Measurements from ENCODE around the gene IDH2. TPM values are rescaled to one million over a fixed set of nuclear protein-coding genes. Genes with fewer than 3 reads are reported as not detected.

The IDH2 gene
- total RNA-seq, 1 experiment from 2014 or later, result 94.1 TPM

DNA sequence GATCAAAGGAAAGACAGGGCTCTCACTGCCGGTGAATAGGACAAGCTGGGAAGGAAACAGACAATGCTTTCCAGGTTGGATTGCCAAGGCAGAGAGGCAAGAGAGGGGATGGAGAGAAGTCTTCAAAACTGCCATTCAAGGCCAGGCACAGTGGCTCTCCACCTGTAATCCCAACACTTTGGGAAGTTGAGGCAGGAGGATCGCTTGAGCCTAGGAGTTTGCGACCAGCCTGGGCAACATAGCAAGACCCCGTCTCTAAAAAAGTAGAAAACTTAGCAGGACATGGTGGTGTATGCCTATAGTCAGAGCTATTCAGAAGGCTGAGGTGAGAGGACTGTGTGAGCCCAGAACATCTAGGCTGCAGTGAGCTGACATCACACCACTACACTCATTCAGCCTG is 43.5 kb upstream of the IDH2 start:
- POLR2A ChIA-PET (ENCODE audit: unreplicated experiment), result no interaction called here

DNA sequence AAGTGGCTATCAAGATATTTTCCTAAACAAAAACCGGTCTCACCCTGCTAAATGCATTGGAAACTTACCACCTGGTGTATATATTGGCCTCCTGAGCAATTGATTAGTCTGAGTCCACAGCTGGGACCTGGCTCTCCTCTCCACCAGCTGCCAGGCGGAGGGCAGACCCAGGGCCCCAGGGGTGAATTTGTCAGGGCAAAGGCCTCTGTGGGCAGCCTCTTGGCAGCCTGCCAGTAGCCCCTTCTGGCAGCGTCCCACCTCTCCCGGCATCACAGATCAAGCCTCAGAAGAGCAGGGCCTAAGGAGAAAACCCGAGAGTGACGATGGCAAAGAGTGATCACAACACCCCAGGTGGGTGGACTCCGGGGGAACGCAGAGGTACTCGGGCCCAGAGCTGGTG is 43.0 kb upstream of the IDH2 start:
- no TSS peak for BruUV-seq (replicated peaks)

More for the DNA sequence above, 43.5 kb upstream of the IDH2 start:
- H3K4me2 ChIP-seq (ENCODE audit: low read length), result no peak overlapping the region
- H3F3A ChIP-seq (ENCODE audit: low read length, unreplicated experiment), result no peaks in the 10 kb centered on the region
- H2AFZ ChIP-seq (ENCODE audit: low read length), result no peak overlapping the region
- ATAC-seq, result no peak
- no peaks in the 10 kb centered on the region for H3K27me3 ChIP-seq (ENCODE audit: low read length)
- intact Hi-C loops (cut with micrococcal nuclease), result no loop called here
- H3K9me3 ChIP-seq (ENCODE audit: low read length), result no peaks in the 10 kb centered on the region
- H3K36me3 ChIP-seq (ENCODE audit: low read depth, low read length), result no peaks in the 10 kb centered on the region
- TF ChIP-seq EZH2phosphoT487 (IDR thresholded peaks at IDR 0.05; ENCODE audit: borderline replicate concordance, low read length), result no peak
- TF ChIP-seq, protein P1, sequence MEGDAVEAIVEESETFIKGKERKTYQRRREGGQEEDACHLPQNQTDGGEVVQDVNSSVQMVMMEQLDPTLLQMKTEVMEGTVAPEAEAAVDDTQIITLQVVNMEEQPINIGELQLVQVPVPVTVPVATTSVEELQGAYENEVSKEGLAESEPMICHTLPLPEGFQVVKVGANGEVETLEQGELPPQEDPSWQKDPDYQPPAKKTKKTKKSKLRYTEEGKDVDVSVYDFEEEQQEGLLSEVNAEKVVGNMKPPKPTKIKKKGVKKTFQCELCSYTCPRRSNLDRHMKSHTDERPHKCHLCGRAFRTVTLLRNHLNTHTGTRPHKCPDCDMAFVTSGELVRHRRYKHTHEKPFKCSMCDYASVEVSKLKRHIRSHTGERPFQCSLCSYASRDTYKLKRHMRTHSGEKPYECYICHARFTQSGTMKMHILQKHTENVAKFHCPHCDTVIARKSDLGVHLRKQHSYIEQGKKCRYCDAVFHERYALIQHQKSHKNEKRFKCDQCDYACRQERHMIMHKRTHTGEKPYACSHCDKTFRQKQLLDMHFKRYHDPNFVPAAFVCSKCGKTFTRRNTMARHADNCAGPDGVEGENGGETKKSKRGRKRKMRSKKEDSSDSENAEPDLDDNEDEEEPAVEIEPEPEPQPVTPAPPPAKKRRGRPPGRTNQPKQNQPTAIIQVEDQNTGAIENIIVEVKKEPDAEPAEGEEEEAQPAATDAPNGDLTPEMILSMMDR (conservative IDR thresholded peaks at IDR 0.05; ENCODE audit: low read depth, low read length), result no peak
- no peak for TF ChIP-seq EZH2 (IDR thresholded peaks at IDR 0.05; ENCODE audit: low read length, unreplicated experiment)
- H3K79me2 ChIP-seq (ENCODE audit: low read length), result no peaks in the 10 kb centered on the region
- no peaks in the 10 kb centered on the region for H3K9me2 ChIP-seq (replicated peaks; ENCODE audit: low read length)
- no peak overlapping the region for H3K9ac ChIP-seq (ENCODE audit: low read length)
- CTCF ChIA-PET, result no interaction called here
- no peaks in the 10 kb centered on the region for H4K20me1 ChIP-seq (ENCODE audit: low read length)
- DNase-seq, result no peak
- H3K4me3 ChIP-seq (ENCODE audit: low read length), result no peak overlapping the region
- H3K4me1 ChIP-seq (ENCODE audit: insufficient read depth, low read length), result peaks cover 24% of the 10 kb centered on the region
- no TSS peak for BruUV-seq (replicated peaks)
- H3K27ac ChIP-seq (ENCODE audit: low read length), result no peak overlapping the region

DNA sequence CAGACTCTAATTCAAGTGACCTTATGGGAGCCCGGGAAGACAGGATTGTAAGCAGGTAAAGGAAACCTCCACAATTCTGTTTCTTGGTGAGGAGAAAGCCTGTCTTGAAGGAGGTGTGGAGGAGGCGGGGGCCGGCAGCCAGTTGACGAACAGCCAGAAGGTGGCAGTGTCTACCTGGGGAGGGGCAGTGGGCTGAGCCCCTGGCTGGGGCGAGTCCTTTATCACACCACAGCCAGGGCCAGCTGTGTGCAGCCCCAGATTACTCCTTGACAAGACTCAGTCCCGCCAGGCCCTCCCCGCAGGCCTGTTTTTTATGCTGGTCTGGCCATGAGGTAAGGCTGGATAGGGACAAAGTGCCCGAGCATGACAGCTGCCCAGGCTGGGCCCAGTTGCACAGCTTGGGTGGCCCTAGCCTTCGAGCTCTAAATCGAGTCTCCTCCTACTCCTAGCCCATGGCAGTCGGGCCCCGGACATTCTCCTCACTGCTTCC is 40.9 kb upstream of the IDH2 start:
- Histone ChIP-seq H3K79me2 (ENCODE audit: low read length) (no peaks in the 10 kb centered on the region), H3F3A (ENCODE audit: low read length, unreplicated experiment) (no peaks in the 10 kb centered on the region), H3K9ac (ENCODE audit: low read length) (peak overlapping the region; percentile 16; the same call in 1 of the 2 replicates), H2AFZ (ENCODE audit: low read length) (peak overlapping the region; percentile 62), H3K36me3 (ENCODE audit: low read depth, low read length) (no peaks in the 10 kb centered on the region), H3K27ac (ENCODE audit: low read length) (peak overlapping the region; percentile 4; the same call in 1 of the 2 replicates), H4K20me1 (ENCODE audit: low read length) (no peaks in the 10 kb centered on the region), H3K27me3 (ENCODE audit: low read length) (no peaks in the 10 kb centered on the region), H3K4me3 (ENCODE audit: low read length) (no peak overlapping the region), H3K9me2 (replicated peaks; ENCODE audit: low read length) (no peaks in the 10 kb centered on the region), H3K9me3 (ENCODE audit: low read length) (no peaks in the 10 kb centered on the region), H3K4me1 (ENCODE audit: insufficient read depth, low read length) (peaks cover 13% of the 10 kb centered on the region), H3K4me2 (ENCODE audit: low read length) (peak overlapping the region; percentile 25)
- ATAC-seq (peak; percentile 95), DNase-seq (peak; percentile 79)
- BruUV-seq (replicated peaks), result no TSS peak
- intact Hi-C loops (cut with micrococcal nuclease), result loop anchor here (1.0 to 5.0 kb wide), 2 partner anchors 89 to 143 kb away; partner anchors contain the start of genes CIB1 and GDPGP1
- ChIA-PET CTCF (interaction anchor here (0.8 to 1.4 kb wide), 2 partner anchors 90 to 150 kb away, joined by 3 to 9 read pairs; partner anchors contain the start of genes CIB1 and GDPGP1), POLR2A (ENCODE audit: unreplicated experiment) (interaction anchor here (0.6 kb wide), 1 partner anchor 328 kb away, joined by 3 read pairs; no protein-coding TSS in a partner anchor)
- TF ChIP-seq EZH2phosphoT487 (IDR thresholded peaks at IDR 0.05; ENCODE audit: borderline replicate concordance, low read length), result no peak
- TF ChIP-seq, protein P1 (conservative IDR thresholded peaks at IDR 0.05; ENCODE audit: low read depth, low read length), result peak; percentile 94

More for the DNA sequence above, 43.0 kb upstream of the IDH2 start:
- no peak overlapping the region for H3K4me2 ChIP-seq (ENCODE audit: low read length)
- no peak overlapping the region for H3K27ac ChIP-seq (ENCODE audit: low read length)
- H3K9me2 ChIP-seq (replicated peaks; ENCODE audit: low read length), result no peaks in the 10 kb centered on the region
- H3K4me3 ChIP-seq (ENCODE audit: low read length), result no peak overlapping the region
- no peak for DNase-seq
- no peak for ATAC-seq
- ChIA-PET CTCF (no interaction called here), POLR2A (ENCODE audit: unreplicated experiment) (no interaction called here)
- no peaks in the 10 kb centered on the region for H3F3A ChIP-seq (ENCODE audit: low read length, unreplicated experiment)
- peaks cover 24% of the 10 kb centered on the region for H3K4me1 ChIP-seq (ENCODE audit: insufficient read depth, low read length)
- H3K9ac ChIP-seq (ENCODE audit: low read length), result no peak overlapping the region
- no peaks in the 10 kb centered on the region for H3K9me3 ChIP-seq (ENCODE audit: low read length)
- H3K36me3 ChIP-seq (ENCODE audit: low read depth, low read length), result no peaks in the 10 kb centered on the region
- TF ChIP-seq, protein P1 (conservative IDR thresholded peaks at IDR 0.05; ENCODE audit: low read depth, low read length), result no peak
- TF ChIP-seq EZH2phosphoT487 (IDR thresholded peaks at IDR 0.05; ENCODE audit: borderline replicate concordance, low read length) (no peak), EZH2 (IDR thresholded peaks at IDR 0.05; ENCODE audit: low read length, unreplicated experiment) (no peak)
- intact Hi-C loops (cut with micrococcal nuclease), result no loop called here
- no peaks in the 10 kb centered on the region for H3K27me3 ChIP-seq (ENCODE audit: low read length)
- no peaks in the 10 kb centered on the region for H3K79me2 ChIP-seq (ENCODE audit: low read length)
- no peaks in the 10 kb centered on the region for H4K20me1 ChIP-seq (ENCODE audit: low read length)
- no peak overlapping the region for H2AFZ ChIP-seq (ENCODE audit: low read length)
